H1 (cell line): Measurements from ENCODE around the gene RNF4. TPM values are rescaled to one million over a fixed set of nuclear protein-coding genes. Genes with fewer than 3 reads are reported as not detected.

Source experiments
- CEBPB ChIP-seq: IDR thresholded peaks from 2 replicates; pipeline ENCODE4 v1.6.1; 2012; ENCODE audit warnings: low read depth, low read length
- polyA plus RNA-seq, 7 experiments: library from polyadenylated mRNA; depleted of rRNA in 3 of 7; stranded (reverse) in 5 of 7; unstranded in 2 of 7; fragments of >200 nt in 5 of 7; fragments of 200-250 nt in 2 of 7; gene quantifications; 1 replicate in 5 of 7; 2 replicates in 1 of 7; 4 replicates in 1 of 7; pipeline versions ENCODE4 v1.2.1 to v1.2.3, GENCODE V29; 2011 to 2013; ENCODE audit warnings: missing spikeins in 2 of 7, mixed read lengths in 2 of 7
- total RNA-seq: library from RNA; stranded (reverse); fragmentation: NEBNext Ultra II Directional; extraction: Animal tissue kit (Norgen Biotek cat#: 25700); gene quantifications from 2 replicates; pipeline ENCODE4 v1.2.1, GENCODE V29; 2021

RNF4 gene
- total and polyA plus RNA-seq, 2 of the 8 experiments (the other 6 are each of a cell fraction or from before 2014, with no cell fraction given) = 68.2 to 78.9 TPM

DNA sequence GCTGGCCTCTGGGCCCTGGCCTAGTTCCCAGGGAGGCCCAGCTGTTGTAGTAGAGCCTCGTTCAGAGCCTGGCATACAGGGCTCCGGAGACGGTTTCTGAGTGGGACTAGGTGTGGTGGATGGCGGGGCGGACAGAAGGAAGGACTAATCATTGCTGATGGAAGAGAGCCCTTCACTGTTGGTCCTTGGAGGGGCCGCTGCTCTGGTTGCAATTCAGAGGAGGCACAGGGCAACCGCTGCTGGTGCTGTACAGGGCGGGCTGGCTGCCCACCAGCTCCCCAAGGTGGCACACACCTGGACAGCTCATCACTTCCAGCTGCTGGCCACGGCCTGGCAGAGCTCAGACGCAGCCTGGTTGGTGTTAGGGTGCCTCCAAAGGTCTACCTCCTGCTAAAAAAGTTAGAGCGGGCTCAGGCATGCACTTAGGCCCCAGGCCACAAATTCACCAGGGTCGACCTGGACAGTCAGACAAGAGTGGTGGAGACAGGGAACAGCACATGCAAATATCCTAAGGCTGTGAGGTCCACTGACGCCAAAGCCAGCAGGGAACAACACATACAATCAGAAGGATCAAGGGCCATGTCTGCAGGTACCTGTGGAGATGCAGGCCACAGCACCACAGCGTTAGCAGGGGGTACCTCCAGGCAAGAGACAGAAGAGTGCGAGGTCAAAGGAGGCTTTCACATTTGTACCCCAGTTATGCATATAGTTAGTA, 7.5 kb upstream of the RNF4 start (continued):
- TF ChIP-seq CEBPB = no peak
